Epidermal melanocyte (primary cell): ENCODE data around the gene REC114.
"Not testable (repeated sequence)": the region's sequence is repeated elsewhere in the genome, so short reads cannot be mapped to it uniquely, and the experiment has no call there.

Source experiments
- DNase-seq: peaks from one replicate; pipeline ENCODE4 v3.0.0; 2011; ENCODE audit warnings: low spot score; ENCODE audit not compliant: insufficient read length

REC114 gene

DNA sequence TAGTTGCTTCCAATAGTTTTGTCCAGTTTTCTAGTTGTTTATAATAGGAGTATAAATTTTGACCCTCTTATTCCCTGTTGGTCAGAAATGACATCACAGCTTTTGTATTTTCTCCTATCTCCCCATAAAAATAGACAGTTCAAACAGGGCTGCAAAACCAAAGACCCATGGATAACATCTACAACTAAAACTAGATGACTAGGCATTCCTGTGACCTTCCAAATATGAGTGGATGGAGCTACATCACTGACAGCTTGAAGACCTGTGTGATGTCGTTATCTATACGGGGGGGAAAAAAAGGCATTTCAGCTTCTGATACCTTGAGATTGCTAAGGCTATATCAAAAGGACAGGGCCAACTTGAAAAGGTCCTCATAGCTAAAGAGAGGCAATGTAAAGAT, 84.6 kb downstream of the REC114 start:
- no peak for DNase-seq

DNA sequence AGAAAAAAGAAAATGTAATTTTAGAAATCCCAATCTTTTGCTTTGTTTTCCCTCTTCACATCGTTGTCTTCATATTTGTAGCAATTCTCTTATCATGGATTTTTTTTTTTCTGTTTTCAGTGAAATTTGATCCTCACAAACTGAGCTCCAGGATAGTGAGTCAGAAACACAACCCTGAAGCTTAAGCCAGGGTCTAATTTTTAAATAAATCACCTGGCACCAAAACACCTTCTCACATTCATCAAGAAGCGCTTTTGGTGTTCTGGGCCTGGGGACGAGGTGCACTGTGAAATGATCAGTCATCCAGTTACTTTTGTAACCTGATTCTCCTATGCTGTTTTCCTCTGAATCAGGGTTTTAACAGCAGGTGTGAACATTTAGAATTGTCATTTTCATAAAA, 87.7 kb downstream of the REC114 start:
- no peak for DNase-seq

DNA sequence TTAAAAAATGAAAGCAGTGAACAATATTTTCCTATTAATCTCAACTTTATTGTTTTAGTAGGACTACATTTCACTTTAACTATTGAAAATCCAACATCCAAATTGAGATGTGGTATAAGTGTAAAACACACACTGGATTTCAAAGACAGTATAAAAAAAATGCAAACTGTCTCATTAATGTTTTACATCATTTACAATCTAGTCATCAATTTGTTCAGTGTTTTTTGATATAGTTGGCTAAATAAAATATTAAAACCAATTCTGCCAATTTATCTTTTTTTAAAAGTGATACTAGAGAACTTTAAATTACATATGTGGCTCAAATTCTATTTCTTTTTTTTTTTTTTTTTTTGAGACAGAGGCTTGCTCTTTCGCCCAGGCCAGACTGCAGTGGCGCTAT, 95.2 kb downstream of the REC114 start:
- no peak for DNase-seq

DNA sequence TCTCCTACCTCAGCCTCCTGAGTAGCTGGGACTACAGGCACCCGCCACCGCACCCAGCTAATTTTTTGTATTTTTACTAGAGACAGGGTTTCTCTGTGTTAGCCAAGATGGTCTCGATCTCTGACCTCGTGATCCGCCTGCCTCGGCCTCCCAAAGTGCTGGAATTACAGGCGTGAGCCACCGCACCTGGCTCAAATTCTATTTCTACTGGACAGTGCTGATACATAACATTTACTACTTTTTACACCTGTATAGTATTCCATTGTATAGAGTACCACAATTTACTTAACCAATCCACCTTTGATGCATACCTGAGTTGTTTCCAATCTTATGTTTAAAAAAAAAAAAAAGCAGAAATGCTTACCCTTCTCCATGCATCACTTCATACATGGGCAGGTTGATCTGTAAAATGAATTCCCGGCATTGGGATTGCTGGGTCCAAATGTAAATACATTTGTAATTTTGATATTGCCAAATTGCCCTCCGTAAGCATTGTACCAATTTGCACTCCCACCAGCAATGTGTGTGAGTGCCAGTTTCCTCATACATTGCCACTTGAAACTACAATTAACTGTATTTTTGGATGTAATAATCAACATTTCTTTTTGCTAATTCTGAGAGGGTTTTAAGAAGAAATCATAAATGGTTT, 95.7 kb downstream of the REC114 start:
- DNase-seq = no peak

DNA sequence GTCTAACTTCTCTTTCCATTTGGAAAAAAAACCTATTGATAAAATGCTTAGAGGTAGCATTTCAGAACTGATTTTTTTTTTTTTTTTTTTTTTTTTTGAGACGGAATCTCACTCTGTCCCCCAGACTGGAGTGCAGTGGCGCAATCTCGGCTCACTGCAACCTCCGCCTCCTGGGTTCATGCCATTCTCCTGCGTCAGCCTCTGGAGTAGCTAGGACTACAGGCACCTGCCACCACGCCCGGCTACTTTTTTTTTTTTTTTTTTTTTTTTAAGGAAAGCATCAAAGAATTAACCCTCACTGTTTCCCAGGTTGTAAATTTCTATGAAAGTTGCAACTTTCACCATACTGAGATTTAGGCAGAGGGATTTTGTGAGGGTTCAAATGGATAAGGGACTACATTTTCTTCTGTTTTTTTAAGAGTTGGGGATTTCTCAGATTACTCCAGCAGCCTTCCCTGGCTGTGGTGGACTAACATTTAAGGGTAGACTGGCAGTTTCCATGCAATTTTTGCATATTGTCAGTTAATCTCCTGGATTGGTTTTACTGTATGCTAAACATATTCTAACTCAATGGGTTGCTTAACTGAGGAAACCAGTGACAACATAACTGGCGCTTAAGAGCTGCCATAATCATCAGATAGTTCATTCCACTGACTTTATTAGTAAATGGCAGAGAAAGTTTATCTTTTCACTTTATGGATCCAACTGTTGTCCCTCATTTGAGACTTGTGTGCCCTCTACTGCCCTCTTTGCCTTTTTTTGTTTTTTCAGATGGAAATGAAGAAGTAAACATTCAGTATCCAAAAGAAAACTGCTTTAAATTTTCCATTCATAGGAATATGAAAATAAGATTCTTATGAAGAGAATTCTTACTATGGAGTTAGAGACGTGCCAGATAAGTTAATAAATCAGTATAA, 96.5 kb downstream of the REC114 start:
- no peak for DNase-seq

DNA sequence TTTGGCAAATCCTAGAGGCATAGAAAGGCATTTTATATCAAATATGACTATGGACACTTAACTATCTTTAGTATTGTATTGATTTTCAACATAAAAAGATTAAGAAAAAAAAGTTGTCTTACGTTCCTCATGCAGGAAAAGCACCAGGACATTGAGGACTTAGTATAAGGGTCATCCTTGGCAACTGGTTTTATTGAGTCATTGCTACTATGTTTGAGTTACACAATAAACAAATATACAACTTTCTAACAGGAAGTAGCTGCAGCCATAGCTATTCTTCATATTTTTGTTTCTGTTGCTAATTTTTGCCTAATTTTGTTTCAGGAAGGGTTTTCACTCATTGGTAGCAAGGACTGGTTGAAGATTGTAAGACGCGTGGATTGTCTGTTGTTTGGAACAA, 97.2 kb downstream of the REC114 start:
- no peak for DNase-seq

DNA sequence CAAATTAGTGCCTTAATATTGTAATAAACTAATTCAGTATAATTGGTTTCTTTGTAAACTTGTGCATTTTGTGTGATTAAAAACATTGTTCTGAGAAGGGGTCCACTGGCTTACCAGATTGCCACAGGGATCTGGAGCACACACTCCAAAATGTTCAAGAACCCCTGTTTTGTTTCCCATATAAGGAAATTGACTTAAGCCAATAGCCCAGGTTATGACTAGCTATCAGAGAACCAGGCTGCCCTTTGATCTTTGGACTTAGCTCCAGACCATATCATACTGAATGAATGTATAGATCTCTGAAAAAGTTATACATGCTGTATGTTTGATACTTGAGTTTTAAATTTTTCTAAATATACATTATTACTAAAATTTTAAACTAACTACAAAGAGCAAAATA, 98.5 kb downstream of the REC114 start:
- no peak for DNase-seq

DNA sequence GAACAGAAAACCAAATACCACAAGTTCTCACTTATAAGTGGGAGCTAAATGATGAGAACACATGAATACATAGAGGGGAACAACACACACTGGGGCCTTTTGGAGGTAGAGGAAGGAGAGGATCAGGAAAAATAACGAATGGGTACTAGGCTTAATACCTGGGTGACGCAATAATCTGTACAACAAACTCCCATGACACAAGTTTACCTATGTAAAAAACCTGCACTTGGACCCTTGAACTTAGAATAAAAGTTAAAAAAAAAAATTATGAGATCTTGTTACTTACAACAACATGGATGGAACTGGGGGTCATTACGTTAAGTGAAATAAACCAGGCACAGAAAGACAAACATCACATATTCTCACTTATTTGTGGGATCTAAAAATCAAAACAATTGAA, 106.0 kb downstream of the REC114 start:
- DNase-seq = not testable (repeated sequence)

DNA sequence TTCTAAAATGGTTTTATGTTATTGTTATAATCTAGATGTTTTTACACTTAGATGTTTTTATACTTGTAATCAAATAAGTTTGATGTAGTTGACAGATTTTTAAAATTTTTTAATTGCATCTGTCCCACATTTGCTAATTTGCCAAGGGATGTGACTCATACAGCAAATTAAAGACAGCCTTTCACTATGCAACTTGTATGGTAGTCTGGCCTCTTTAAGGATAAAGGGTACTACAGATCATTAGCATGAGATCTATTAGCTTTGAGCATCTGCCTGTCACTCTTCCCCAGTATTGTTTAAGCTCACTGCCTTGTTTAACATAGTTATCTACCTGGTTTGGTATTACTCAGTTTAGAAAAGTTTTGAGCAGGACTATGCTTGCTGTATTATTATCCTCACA, 107.2 kb downstream of the REC114 start:
- DNase-seq = no peak

DNA sequence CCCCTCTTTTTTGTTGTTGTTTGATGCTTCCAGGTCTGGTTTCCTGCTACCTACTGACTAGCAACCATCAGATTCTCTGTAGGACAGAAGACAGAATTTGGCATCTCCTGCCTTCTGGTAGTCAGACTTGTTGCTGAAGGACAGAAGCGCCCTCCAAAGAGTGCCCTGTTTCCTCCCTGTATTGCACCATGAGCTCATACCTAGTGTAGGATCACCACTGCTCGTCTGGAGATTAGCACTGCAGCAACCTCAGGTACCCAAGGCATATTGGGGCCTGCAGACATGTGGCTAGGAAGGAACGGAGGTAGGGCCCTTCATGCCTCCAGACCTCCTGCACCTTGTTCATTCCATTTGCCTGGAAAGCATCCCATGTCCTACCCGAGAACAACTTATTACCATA, 112.1 kb downstream of the REC114 start:
- no peak for DNase-seq

DNA sequence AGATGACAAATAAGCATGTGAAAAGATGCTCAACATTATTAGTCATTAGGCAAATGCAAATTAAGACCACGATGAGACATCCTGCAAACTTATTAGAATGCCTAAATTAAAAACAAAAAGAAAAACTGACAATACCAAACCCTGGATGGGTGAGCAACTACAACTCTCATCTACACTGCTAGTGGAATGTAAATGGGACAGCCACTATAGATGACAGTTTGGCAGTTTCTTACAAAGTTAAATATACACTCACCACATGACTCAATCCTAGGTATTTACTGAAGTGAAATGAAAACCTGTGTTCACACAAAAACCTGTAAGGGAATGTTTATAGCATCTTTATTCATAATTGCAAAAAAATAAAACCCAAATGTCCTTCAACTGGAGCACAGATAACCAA, 115.6 kb downstream of the REC114 start:
- DNase-seq = no peak

DNA sequence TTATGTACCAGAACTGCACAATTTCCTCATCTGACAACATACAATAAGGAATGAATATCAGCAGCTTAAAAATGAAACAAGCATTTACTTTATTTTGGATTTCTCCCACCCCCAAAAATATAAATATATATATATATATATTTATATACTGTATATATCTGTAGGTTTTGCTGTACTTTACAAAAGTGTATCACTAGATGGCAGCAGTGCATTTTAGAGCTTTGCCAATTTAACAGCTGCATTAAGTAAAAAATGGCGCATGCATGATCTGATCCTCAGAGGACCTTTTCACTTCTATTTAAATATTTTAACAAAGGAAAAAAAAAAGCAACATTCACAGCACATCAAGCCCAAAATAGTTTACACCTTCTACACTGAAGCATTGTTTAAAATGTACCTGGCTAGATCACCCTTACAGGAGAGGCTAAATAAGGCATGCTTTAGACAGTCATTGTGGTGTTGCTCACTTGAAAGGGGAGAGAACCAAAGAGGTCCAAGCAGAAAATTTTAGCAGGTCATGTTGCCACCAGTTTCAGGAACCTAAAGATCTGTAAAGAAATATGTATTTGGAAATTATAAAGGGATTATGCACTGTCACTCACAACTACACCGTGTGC, 117.6 kb downstream of the REC114 start:
- no peak for DNase-seq

DNA sequence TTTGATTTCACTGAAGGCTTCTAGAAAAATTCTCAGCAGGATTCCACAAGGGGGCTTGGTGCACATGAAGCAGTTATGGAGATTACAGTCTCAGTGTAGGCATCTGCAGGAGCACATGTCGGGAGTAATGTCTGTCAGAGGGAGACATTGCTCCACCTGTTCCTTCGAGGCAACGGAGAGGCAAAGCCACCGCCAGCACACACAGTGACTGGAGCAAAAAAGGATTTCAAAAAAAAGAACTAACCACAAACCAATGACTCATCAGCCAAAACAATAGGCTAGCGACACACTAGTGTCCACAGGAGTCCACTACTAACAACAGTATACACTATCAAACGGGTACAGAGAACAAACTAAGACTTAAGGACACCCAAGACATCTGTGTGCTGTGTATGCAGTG, 121.3 kb downstream of the REC114 start:
- no peak for DNase-seq

DNA sequence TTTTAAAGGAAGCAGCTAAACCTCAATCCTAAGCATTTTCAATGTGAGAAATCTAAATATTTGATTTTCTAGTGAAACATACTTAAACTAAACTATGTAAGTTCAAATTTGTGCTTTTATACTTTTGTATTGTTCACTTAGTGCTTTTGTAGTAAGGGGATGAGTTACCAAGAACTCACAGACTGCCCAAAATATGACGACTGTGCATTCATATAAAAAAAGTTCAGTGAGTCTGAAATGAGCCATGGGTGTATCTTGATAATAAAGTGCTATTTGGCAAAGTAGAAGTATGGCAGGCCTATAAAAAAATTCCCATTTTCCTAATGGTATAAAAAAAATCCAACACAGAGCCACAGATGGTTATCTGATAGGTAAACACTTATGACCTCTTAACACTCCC, 124.1 kb downstream of the REC114 start:
- no peak for DNase-seq

DNA sequence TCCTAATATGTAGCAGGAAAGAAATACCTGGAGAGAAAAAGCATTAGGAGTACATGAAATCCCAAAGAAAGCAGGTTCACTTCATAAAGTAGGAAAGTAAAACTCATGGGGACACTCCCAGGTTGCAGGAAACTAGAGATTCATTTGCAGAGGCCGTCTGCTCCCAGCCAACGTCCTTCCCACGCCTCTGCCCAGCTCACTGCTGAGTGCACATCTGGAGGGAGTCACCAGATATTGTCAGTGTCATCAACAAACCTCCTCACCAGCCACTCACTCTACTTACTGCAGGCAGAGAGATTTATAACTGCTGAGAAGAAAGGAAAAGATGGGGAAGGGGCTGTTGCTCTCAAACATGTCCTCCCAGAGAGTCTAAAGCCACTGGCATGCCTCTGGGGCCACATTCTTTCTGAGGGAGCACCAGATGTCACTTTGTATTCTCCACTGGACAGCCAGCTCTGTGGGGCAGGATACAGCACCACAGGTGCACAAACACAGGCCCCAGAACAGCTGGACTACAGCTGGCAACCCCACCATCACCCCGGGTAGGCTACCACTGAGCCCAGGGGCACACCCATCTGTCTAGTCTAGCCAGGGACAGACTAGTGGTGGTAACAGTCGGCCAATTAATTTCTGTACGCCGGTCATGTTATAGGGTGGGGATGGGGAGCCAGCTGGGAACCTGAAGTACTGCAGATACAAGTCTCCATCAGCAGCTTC, 125.8 kb downstream of the REC114 start:
- no peak for DNase-seq

DNA sequence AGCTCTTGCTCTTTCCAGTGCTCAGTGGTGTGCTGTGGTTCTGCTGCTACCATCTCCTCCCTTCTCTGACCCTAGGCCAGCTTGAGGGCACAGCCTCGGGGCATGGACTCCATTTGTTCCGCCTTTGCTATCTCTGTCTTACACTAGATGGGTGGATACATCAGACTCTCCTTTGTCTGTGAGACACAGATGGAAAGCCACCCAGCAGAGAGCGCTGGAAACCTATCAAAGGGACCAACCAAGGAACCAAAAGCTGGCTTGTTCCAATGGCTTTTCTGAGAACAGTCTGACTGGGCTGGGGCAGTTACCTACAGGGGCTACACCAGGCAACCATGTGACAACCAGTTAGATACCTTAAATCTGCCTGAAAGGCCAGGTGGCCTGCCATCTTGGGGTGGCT, 126.4 kb downstream of the REC114 start:
- DNase-seq = no peak

DNA sequence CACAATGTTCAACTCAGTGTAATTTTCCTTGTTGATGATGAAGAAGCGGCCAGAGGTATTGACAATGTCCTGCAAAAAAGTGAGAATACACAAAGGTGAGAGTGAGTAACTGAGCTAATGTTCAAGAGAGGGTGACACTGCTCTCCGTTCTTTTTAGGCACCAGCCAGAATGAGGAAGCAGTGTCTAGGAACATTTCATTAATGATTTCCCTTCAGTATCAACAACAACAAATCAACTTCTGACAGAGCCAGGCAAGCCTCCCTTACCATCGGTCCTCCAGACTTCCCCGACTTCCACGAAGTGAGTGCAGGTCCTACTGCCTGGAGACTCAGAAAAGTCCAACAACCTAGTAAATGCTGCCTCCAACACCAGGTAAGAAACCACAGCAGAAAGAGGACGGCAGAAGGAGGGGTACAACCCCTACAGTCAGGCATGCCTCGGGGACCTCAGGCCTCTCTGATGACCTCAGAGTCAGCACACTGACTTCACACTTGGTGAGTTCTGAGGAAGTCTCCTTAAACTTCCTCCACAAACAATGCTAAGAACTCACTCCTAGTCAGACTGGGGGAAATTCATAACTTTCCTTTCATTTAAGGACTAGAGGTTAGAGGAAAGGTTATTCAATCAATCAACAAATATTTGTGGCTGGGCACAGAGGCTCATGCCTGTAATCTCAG, 127.5 kb downstream of the REC114 start:
- DNase-seq = no peak

DNA sequence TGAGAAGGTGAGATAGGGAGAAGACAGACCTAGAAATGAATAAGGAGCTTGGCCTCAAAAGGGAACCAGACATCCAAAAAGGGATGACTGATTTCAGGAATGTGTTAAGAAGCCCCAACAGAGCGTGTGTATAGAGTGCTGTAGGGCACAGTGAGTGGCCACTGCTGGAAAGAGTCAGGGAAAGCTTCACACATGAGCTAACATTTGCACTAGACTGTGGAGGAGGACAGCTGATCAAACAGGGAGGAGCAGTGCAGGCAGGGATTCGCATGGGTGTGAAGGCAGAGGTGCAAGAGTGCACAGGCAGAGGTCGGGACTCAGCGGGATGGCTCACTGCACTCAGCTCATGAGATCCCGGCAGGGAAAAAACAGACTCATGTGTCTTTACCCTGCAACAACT, 128.4 kb downstream of the REC114 start:
- no peak for DNase-seq

DNA sequence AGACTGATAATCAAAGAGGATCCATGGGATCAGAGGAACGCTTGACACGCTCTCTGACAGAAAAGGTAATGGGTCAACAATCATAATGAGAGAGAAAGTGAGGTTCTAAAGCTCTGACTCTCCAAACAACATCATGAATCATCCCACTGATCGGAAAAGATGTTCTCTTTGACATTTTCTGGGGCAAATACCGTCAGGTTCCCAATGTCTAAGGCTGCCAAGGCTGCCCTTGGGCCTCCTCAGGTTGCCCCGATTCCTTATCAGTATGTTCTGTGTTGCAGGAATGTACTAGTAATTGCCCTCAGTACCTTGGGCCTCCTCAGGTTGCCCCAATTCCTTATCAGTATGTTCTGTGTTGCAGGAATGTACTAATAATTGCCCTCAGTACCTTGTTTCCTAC, 129.3 kb downstream of the REC114 start:
- no peak for DNase-seq

DNA sequence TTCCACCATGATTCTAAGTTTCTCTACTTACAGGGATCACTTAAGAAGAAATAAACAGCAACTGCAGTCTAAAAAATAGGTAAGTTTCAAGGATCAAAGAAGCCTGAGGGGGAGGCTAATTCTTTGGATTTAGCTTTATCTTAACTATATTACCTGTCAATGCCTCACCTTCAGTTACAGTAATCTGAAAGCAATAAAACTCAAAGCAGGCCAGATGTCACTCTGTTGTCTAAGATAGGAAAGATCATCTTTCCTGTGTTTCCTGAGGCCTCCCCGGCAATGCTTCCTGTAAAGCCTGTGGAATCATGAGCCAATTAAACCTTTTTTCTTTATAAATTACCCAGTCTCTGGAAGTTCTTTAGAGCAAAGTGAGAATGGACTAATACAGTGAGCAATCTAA, 130.1 kb downstream of the REC114 start:
- DNase-seq = no peak

DNA sequence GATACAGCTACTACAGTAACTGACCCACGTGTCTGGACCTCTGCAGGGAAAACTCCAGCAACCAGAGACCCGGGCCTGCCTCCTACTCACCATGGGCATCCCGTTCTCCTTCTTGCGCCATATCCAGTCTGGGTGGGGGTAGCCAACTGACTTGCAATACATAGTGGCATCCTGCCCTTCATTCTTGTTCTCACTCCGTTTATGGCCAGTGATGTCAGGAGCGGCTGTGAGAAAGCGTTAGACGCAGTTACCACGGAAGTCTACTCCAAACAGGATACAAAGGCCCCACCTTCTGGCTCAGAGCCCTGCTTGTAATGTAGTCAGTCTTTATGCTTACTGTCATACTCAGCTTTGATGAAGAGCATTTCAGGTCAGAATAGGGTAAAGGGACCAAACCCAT, 130.6 kb downstream of the REC114 start:
- no peak for DNase-seq
